GM12892 (cell line): Measurements from ENCODE around the gene GLI2.

Experiments
- DNase-seq: peaks from one replicate; pipeline ENCODE4 v3.0.0; 2011; ENCODE audit not compliant: insufficient read length
- FAIRE-seq: peaks from 2 replicates; lab custom pipeline; 2011; peaks lifted over from hg19 to GRCh38; lab: Jason Lieb, UNC
- POLR2A ChIP-seq: IDR thresholded peaks from 2 replicates; pipeline ENCODE4 v1.6.1; 2011; ENCODE audit warnings: low read depth, low read length, control low read depth
- POLR2AphosphoS5 ChIP-seq: IDR thresholded peaks from 2 replicates; pipeline ENCODE4 v1.6.1; 2011; ENCODE audit warnings: low read depth, low read length, control low read depth
- TAF1 ChIP-seq: IDR thresholded peaks from 2 replicates; pipeline ENCODE4 v1.6.1; 2011; ENCODE audit warnings: low read depth, mild to moderate bottlenecking, control low read depth, low read length, borderline replicate concordance

GLI2 gene

DNA sequence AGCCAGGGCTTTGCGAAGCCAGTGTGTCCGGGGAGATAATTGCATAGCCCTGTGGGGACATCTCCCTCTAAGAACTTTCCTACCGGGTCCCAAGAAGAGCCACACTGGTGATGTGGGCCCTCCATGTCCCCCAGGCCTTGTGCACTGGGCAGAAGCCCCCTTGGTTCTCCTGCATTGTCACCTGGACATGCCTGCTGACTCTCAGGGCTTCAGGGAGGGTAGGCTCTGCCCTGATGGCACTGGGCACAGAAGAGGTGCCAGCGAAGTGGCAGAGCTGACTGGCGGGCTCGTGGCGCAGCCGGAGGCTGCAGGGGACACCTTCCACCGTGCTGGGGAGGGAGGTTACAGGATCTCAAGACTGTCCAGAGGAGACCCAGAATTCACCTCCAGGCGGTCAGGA, 28.3 kb downstream of the GLI2 start:
- no peak for FAIRE-seq
- DNase-seq, result no peak
- TF ChIP-seq POLR2AphosphoS5 (no peak), POLR2A (no peak), TAF1 (no peak)

DNA sequence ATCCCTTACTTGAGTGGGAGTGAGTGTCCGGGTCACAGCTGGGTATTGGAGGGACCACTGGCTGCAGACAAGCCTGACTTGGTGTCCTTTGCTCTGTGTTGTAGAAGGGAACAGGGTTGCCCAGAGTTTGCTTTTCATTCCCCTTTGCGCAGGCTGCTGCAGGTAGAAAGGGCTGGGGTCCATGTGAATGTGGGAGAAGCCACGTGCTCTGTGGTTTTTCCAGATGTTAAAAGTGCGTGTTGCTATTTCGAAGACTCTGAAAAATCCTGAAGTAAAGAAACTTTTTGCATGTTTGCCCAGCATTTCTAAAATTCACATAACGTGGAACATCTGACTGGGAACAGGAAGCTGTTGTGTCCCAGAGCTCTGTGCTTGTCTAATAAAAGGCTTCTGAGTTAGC, 28.8 kb downstream of the GLI2 start:
- DNase-seq, result no peak
- no peak for FAIRE-seq
- TF ChIP-seq POLR2A (no peak), POLR2AphosphoS5 (no peak), TAF1 (no peak)

DNA sequence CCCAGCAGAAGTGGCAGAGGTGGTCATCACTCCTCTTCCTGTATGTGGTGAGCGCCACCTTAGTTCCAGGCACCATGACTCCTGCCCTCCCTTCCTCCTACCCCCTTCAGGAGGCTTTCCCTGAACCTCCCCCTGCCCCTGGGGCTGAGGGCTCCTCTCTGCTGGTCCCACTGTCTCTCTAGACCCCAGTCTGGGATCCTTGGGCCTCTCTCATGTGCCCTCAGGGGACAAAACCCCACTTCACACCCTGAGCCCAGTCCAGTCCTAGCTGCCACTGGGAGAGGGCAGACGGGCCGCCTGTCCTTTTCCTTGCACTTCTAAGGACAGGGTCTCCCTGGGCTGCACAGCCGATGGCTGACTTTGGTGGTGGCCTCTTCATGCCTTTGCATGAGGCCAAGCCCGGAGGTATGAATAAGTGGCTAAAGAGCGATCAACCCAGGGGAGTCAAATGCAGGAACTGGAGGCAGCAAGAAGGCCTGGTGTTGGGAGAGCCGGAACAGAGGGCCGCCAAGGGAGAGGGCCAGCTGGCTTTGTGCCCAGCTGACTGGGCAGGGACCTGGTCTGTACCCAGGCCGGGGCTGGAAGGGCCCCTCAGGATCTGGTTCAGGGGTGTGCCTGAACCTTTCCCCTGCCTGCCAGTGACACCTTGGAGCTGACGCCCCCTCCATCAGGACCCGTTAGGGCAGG, 29.5 kb downstream of the GLI2 start:
- FAIRE-seq, result no peak
- no peak for TF ChIP-seq POLR2AphosphoS5
- TF ChIP-seq POLR2A, result no peak
- TF ChIP-seq TAF1, result no peak

DNA sequence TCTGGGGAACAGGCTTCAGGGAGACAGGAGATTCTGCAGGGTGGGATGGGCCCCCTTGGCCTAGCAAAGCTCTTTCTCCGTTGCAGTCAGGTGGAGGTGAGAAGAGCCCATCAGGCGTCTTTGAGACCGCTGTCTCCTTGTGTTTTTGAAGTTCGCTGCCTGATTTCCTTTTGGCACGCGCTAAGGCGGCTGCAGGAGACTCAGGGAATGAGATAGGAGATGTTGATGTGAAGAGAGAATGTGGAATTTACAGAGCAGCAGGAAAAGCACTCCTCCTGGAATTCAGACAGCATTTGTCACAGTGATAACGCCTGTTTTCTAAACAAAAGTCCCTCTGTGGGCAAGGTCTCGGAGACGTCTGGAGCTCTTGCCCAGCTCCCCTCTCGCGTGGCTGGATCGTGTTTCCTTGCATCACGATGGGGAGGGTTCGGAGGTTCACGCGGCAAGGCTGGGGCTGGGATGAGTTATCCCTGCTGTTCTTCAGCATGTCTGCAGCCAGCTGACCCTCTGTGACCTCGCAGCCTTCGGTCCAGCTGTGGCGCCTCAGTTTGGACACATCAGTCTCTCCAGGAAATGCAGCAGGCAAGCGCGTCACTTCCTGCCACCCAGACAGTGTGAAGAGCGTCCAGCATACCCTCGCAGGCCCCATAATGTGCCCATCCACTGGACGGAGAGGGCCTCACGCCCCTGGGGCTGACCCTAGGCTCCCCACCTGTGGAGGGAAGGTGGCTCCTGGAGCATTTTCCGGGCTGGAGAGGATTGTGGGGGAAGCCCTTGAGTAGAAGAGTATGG, 30.2 kb downstream of the GLI2 start:
- TF ChIP-seq POLR2AphosphoS5 (no peak), TAF1 (no peak), POLR2A (no peak)
- FAIRE-seq (no peak), DNase-seq (no peak)

More for the DNA sequence above, 29.5 kb downstream of the GLI2 start:
- DNase-seq, result no peak

DNA sequence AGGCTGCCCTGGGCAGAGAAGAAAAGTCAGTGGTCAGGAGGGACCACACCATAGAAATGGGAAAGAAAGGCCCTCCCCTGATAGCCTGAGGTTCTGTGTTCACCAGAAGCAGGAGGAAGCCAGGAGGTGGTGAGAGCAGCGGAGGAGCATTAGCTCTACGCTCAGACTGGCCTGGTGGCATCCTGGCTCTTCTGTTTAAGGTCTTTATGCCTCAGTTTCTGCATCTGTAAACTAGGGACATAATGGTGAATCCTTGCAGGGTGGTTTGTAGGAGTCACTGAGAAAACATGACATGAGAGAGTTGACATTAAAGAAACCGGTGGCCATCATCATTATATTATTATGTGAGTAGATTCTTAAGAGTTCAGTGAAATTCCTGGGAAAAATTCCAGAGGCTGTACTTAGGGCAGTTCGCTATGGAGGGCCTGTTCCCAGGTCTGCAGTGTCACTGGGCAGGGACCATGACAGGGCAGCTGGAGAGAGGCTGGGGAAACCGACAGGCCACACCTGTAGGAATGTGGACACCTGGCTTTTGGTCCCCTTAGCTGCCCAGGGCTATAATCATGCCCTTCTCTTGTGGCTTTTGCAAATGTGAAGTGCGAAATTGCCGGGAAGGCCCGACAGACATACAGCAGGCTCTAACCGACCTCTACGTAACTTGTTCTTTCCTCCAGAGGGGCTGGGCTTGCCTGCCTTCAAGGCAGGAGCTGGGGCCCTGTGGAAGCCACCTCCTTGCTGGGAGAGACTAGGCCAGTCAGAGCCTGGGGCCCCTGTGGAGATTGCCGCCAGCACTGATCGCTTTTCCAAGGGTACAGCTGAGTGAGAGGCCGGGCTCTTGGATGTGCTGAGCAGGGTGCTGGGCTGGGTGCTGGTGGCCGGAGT, 31.0 kb downstream of the GLI2 start:
- no peak for DNase-seq
- TF ChIP-seq TAF1 (no peak), POLR2AphosphoS5 (no peak), POLR2A (no peak)
- no peak for FAIRE-seq

DNA sequence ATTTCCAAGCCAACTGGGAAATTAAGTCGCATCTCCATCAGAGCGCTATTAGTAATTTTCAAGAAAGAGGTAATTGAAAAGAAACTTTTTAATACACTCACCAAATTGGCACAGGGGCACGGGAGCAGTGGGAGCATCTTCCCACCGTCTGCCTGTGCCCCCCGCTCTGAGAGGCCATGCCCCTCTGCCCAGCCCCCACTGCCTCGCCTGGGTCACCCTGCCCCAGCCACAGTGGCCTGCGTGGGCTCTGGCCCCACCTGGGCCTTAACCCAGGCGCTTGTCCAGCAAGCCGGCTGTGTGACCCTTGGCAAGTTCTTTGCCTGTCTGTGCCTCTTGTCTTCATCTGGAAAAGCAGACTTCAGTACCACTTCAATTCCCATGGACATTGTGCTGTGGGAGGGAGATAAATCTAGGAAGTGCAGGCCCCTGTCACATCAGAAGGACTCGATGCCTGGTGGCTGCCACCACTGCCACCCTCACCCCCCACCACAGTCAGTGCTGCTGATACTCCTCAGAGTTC, 31.9 kb downstream of the GLI2 start:
- TF ChIP-seq TAF1, result no peak
- TF ChIP-seq POLR2AphosphoS5, result no peak
- TF ChIP-seq POLR2A, result no peak
- DNase-seq, result no peak
- no peak for FAIRE-seq

DNA sequence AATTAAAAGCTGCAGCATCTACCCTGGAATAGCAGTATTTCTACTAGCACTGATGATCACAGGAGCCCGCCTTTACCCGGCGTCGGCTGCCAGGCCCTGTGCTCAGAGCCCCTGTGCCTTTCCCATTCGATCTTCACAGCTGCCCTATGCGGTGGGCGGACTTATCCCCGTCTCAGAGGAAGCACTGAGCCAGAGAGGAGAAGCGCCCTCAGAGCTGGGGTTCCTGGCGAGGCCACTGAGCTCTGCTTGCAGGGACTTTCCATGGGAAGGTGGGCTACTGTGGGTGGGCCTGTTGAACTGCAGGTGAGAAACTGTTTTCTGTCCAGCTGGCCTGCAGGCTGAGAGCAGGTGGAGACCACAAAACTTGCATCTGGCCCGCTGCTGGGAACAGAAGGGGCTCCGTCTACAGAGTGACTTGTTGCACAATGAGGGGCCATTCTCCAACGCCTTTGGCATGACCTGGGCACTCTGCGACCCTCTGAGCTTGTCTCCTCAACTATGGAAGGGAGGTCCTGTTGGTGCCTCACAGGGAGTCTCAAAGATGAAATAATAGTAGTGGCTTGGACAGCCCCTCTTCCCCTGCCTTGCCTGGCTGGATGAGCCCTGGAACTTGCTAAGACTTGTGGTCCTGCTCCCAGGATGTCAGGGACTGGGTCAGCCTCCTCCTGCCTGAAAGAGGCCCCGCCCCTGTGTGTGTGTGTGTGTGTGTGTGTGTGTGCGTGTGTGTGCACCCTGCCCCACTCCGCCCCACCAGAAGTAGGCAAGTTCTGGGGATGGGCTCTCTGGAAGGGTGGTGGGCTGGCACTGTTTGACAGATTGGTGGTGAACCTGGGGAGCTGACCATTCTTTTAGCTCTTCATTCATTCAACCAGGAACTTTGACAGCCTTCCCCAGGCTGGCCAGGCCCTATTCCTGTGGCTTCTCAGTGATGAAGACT, 32.7 kb downstream of the GLI2 start:
- DNase-seq, result no peak
- TF ChIP-seq POLR2A, result no peak
- no peak for TF ChIP-seq TAF1
- TF ChIP-seq POLR2AphosphoS5, result no peak
- no peak for FAIRE-seq

DNA sequence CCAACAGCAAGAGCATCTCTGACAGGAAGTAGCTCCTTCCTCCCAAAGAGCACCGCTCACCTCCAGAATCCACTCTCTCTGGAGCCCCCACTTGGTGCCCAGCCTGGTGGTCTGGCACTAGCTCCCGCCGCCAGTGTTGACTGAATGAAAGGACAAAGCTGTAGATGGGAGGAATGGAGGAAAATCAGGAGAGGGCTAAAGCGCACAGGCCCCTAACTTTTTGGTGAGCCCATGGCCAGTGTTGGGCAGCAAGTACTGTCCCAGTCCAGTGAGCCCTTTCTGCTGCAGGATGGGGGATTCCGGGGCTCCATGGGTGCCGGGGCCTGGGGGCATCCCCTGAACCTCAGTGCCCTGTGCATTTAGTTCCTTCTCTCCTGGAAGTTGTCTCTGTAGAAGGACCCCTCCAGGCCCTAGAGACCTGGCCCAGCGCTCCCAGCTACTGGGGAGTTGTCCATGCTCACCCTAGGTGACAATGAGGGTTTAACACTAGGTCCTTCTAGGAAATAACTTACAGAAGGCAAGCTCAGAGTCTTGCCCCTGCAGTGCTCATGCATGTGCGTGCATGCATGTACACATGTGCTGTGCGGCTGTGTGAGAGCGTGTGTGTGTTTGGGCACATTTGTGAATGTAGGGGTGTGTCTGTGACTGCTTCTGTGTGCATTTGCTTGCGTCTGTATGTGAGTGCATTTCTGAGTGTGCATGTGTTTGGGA, 33.6 kb downstream of the GLI2 start:
- DNase-seq (no peak), FAIRE-seq (no peak)
- TF ChIP-seq TAF1, result no peak
- no peak for TF ChIP-seq POLR2AphosphoS5
- no peak for TF ChIP-seq POLR2A

DNA sequence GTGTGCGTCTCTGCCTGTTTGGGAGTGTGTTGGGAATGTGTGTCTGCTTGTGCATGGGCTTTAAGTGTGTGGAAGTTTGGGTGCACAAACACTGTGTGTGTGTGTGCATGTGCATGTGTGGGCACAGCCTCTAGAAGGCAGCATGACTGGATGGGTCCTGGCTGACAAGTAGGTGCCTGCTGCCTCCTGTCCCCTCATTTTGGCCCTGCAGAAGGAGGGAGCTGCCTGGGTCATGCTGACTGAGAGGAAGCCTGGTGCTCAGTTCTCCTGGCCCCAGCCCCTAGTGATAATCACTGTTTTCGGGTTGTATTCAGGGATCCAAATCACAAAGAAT, 34.1 kb downstream of the GLI2 start:
- TF ChIP-seq TAF1 (no peak), POLR2AphosphoS5 (no peak)
- FAIRE-seq, result no peak

DNA sequence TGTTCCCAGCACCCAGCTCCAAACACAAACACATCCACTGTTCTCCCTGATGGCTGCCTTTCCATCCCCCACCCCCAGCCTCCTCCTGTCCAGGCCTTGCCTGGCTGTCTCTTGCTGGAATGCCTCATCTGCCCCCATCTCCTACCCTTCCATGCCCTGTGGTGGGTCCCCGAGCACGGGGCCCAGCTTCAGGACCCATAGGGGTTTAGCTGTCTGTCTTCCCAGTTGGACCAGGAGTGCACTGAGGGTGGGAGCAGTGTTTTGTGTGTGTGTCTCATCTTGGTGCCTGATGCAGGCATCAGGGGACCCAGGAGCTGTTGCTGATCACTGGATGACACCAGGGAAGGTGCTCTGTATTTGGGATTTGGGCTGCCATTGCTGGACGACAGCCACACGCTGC, 34.5 kb downstream of the GLI2 start:
- no peak for DNase-seq
- FAIRE-seq, result no peak
- no peak for TF ChIP-seq TAF1
- TF ChIP-seq POLR2A, result no peak
- TF ChIP-seq POLR2AphosphoS5, result no peak

More for the DNA sequence above, 34.1 kb downstream of the GLI2 start:
- DNase-seq, result no peak

DNA sequence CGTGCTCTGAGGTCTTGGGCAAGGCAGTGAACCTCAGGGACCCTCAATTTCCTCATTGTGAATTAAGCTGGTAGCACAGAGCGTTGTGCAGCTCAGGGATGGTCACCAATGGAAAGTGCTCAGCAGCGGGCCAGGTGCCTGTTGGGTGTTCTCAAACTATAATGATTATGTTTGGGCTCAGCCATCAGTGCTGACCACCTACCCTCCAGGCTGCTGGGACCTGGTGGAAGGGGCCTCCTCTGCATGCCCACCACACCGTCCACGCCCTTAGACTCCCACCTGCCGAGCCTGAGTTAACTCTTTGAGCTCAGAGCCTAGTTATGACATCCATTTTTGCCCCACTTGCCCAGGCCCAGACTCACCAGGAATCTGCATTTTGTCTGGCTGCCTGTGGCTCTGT, 35.0 kb downstream of the GLI2 start:
- FAIRE-seq (no peak), DNase-seq (no peak)
- TF ChIP-seq TAF1 (no peak), POLR2AphosphoS5 (no peak), POLR2A (no peak)
